Gastroesophageal sphincter (tissue), 2 donors: ENCODE measurements around the gene CDH4.

Experiments
- POLR2A ChIP-seq, 2 donors: fragments of 450-650 bp; IDR thresholded peaks; one replicate each; pipeline ENCODE4 v1.6.1; 2017; ENCODE audit warnings: antibody characterized with exemption in 2 of 2, mild to moderate bottlenecking in 2 of 2, moderate library complexity in 1 of 2
- POLR2AphosphoS5 ChIP-seq: sonication (generic); formaldehyde crosslinking; IDR thresholded peaks from one replicate; pipeline ENCODE4 v1.6.1; 2017; ENCODE audit warnings: antibody characterized with exemption

DNA sequence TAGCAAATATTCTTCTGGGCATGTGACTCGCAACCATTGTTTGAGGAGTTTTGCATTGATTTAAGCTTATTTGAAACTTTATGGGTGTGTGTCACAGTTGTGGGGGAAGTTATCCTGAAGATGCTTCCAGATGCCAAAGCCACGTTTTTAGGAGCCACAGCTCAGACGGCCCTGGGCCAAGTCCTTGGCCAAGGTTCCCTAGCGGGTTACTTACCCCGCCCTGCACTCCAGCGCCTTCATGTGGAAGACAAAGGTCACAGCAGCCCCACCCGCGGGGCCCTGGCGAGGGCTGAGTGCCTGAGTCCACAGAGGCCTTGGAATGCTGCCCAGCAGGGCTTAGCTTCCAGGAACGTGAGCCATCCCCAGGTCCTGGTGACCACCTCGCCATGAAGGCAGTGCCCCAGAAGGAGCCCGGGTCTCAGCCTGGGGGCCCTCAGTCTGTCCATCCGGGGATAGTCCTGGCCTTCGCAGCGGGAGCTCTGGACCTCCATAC, 308.3 kb downstream of the CDH4 start:
- TF ChIP-seq POLR2A (IDR thresholded peaks at IDR 0.05) (no peak), POLR2AphosphoS5 (no peak)
